HepG2 (cell line): ENCODE data around the gene RASGRF1. TPM values are rescaled to one million over a fixed set of nuclear protein-coding genes. Genes with fewer than 3 reads are reported as not detected.

Experiments
- ATAC-seq: fragments of 200-7000 bp; cut with Tn5 transposase; 3 replicates; pipeline ENCODE4 v1.9.1; 2020; ENCODE audit warnings: mild to moderate bottlenecking, moderate library complexity
- BruUV-seq: library from RNA; stranded (reverse); fragments of 400-500 nt; replicated peaks from 2 replicates; lab custom pipeline; 2021; lab: Mats Ljungman, UMichigan
- CTCF ChIA-PET: fragments of 300-600 bp; formaldehyde crosslinking; extraction: SDS; loops from one replicate; lab custom pipeline; 2021; ENCODE audit warnings: low total read pairs, inconsistent platforms, low intra/inter-chr PET ratio; lab: Yijun Ruan, JAX
- POLR2A ChIA-PET: fragments of 350-600 bp; sonication (Branson Sonifier 250); formaldehyde crosslinking; loops from one replicate; lab custom pipeline; 2020; ENCODE audit warnings: antibody characterized with exemption, inconsistent platforms; lab: Yijun Ruan, JAX
- DNase-seq: peaks from one replicate; pipeline ENCODE4 v3.0.0-alpha.2; 2015; ENCODE audit warnings: low spot score
- FAIRE-seq: peaks from 3 replicates; lab custom pipeline; 2011; peaks lifted over from hg19 to GRCh38; lab: Jason Lieb, UNC
- H2AFZ ChIP-seq: one replicate; pipeline ENCODE4 v1.6.1; 2011; ENCODE audit warnings: low read length, inconsistent platforms
- H3K27ac ChIP-seq: fragments of 300-600 bp; 3 replicates; pipeline ENCODE4 v1.8.0; 2011; ENCODE audit warnings: mixed run types, mild to moderate bottlenecking, mixed read lengths, low read length, inconsistent platforms; ENCODE audit not compliant: insufficient read depth; ENCODE audit errors: extremely low read length
- H3K27me3 ChIP-seq, 2 experiments: fragments of 200-600 bp in 1 of 2; 2 replicates in 1 of 2; 3 replicates in 1 of 2; pipeline versions ENCODE4 v1.6.0 to v1.8.0; 2011; ENCODE audit warnings: low read length in 2 of 2, mild to moderate bottlenecking in 2 of 2, moderate library complexity in 2 of 2, inconsistent platforms in 1 of 2; ENCODE audit not compliant: insufficient read depth in 2 of 2, control insufficient read depth in 1 of 2
- H3K36me3 ChIP-seq, 2 experiments: fragments of 200-600 bp in 1 of 2; replicated peaks in 1 of 2; 2 replicates in 1 of 2; 3 replicates in 1 of 2; pipeline versions ENCODE4 v1.5.1 to v1.8.0; 2011; ENCODE audit warnings: low read length in 2 of 2, inconsistent platforms in 1 of 2; ENCODE audit not compliant: insufficient read depth in 2 of 2, control insufficient read depth in 1 of 2
- H3K4me1 ChIP-seq: 2 replicates; pipeline ENCODE4 v1.5.1; 2012; ENCODE audit warnings: low read length, inconsistent platforms; ENCODE audit not compliant: insufficient read depth
- H3K4me2 ChIP-seq: 2 replicates; pipeline ENCODE4 v1.6.0; 2011; ENCODE audit warnings: low read depth, low read length, inconsistent platforms
- H3K4me3 ChIP-seq, 3 experiments: fragments of 200-600 bp in 1 of 3; sonication (generic), shearing (Covaris generic) in 1 of 3; replicated peaks in 1 of 3; 2 replicates each; pipeline ENCODE4 v1.5.1; 2011 to 2016; ENCODE audit warnings: low read length in 3 of 3, inconsistent platforms in 2 of 3, low read depth in 2 of 3, mild to moderate bottlenecking in 2 of 3, control low read depth in 1 of 3, mixed read lengths in 1 of 3; ENCODE audit not compliant: insufficient read depth in 1 of 3
- H3K79me2 ChIP-seq: one replicate; pipeline ENCODE4 v1.6.1; 2011; ENCODE audit warnings: low read length, inconsistent platforms; ENCODE audit not compliant: insufficient read depth
- H3K9ac ChIP-seq: 2 replicates; pipeline ENCODE4 v1.6.0; 2011; ENCODE audit warnings: mild to moderate bottlenecking, low read depth, low read length, inconsistent platforms; ENCODE audit not compliant: insufficient read depth
- H3K9me3 ChIP-seq: 2 replicates; pipeline ENCODE4 v1.5.1; 2012; ENCODE audit warnings: mild to moderate bottlenecking, low read length
- H4K20me1 ChIP-seq: 2 replicates; pipeline ENCODE4 v1.6.0; 2011; ENCODE audit warnings: inconsistent platforms, mild to moderate bottlenecking, low read length, moderate library complexity; ENCODE audit not compliant: insufficient read depth
- CAMTA2 ChIP-seq: sonication (generic); formaldehyde crosslinking; IDR thresholded peaks from 2 replicates; pipeline ENCODE4 v1.4.0; 2020; ENCODE audit warnings: mild to moderate bottlenecking, missing genetic modification reagents, borderline replicate concordance
- EZH2 ChIP-seq: conservative IDR thresholded peaks from 2 replicates; pipeline ENCODE4 v1.6.1; 2012; ENCODE audit warnings: mild to moderate bottlenecking, low read depth, low read length, moderate library complexity
- HDAC6 ChIP-seq: fragments of 200-600 bp; sonication (generic); IDR thresholded peaks from 2 replicates; pipeline ENCODE4 v1.7.0; 2017; ENCODE audit warnings: mild to moderate bottlenecking, antibody characterized with exemption, low read length, low read depth
- MED1 ChIP-seq: sonication (generic); formaldehyde crosslinking; IDR thresholded peaks from 2 replicates; pipeline ENCODE4 v1.4.0; 2020; ENCODE audit warnings: missing genetic modification reagents
- NR2F2 ChIP-seq: IDR thresholded peaks from 2 replicates; pipeline ENCODE4 v1.6.1; 2012; ENCODE audit warnings: low read depth, inconsistent platforms, borderline replicate concordance
- TEAD3 ChIP-seq: optimal IDR thresholded peaks from 2 replicates; pipeline ENCODE3; 2016; ENCODE audit warnings: borderline replicate concordance
- TRIM22 ChIP-seq: fragments of 450-650 bp; IDR thresholded peaks from 2 replicates; pipeline ENCODE4 v1.6.1; 2017
- WGBS: methylation state at CpG from one replicate; pipeline ENCODE4 v1.1.6; 2017; ENCODE audit warnings: low lambda C conversion rate; 5-methylcytosine and 5-hydroxymethylcytosine counted together
- in situ Hi-C: cut with HindIII; loops from 2 replicates; pipeline ENCODE4 v1.10.0; 2017; ENCODE audit warnings: low pct_unique_long_range_greater_than_20kb; ENCODE audit not compliant: extremely low pct_ligation_motif_present
- intact Hi-C: fragments of 100-400 bp; cut with micrococcal nuclease; formaldehyde crosslinking; loops from one replicate; pipeline ENCODE4 v1.10.0; 2022; ENCODE audit not compliant: unreplicated experiment
- polyA plus RNA-seq, 8 experiments: library from polyadenylated mRNA; depleted of rRNA in 3 of 8; stranded (reverse) in 7 of 8; unstranded in 1 of 8; fragments of >200 nt; fragmentation: Illumina TruSeq in 4 of 8; extraction: Trizol in 4 of 8; gene quantifications; 2 replicates each; pipeline versions ENCODE4 v1.2.1 to v1.2.3, GENCODE V29; 2011 to 2016; ENCODE audit warnings: low read depth in 4 of 8, missing spikeins in 1 of 8, mixed read lengths in 1 of 8; ENCODE audit not compliant: insufficient read depth in 1 of 8
- total RNA-seq, 5 experiments: library from RNA; depleted of rRNA; stranded (reverse); fragments of >200 nt; fragmentation: Illumina TruSeq; extraction: Trizol; gene quantifications; 2 replicates each; pipeline ENCODE4 v1.2.3, GENCODE V29; 2016; ENCODE audit warnings: low read depth in 1 of 5
- TF ChIP-seq, protein P1 (sequence below): sonication (generic); formaldehyde crosslinking; IDR thresholded peaks from 2 replicates; pipeline ENCODE4 v1.8.1; 2023; ENCODE audit warnings: missing genetic modification reagents, inconsistent platforms, borderline replicate concordance
- TF ChIP-seq, protein P2 (sequence below): sonication (generic); formaldehyde crosslinking; IDR thresholded peaks from 2 replicates; pipeline ENCODE4 v1.8.1; 2023; ENCODE audit warnings: mild to moderate bottlenecking, missing genetic modification reagents

RASGRF1 gene
- total and polyA plus RNA-seq, 2 of the 13 experiments (the other 11 are each of a cell fraction or from before 2014, with no cell fraction given): 0.55 to 3.0 TPM

- intact Hi-C loops: no loop called here
- peaks cover 10 to 40% of the 10 kb centered on the region in 2 experiments; a peak in 4 of 5 replicates for H3K36me3 ChIP-seq
- CTCF ChIA-PET: no interaction called here
These were observed 178.3 kb downstream of the RASGRF1 start for GRCh38 chr15:78912316-78912715.

GRCh38 chr15:78910271-78910670 is 180.3 kb downstream of the RASGRF1 start:
- Histone ChIP-seq H3K4me2 (no peak overlapping the region), H3K4me3 (no peak overlapping the region), H3K4me1 (peaks cover 53% of the 10 kb centered on the region), H3K9ac (no peak overlapping the region), H3K9me3 (no peaks in the 10 kb centered on the region), H3K27me3 (no peaks in the 10 kb centered on the region), H3K27ac (no peak overlapping the region), H2AFZ (no peak overlapping the region), H3K36me3 (peaks cover 10 to 54% of the 10 kb centered on the region in 2 experiments), H4K20me1 (no peaks in the 10 kb centered on the region; the same call in 1 of the 2 replicates), H3K79me2 (no peaks in the 10 kb centered on the region)
- ChIA-PET CTCF (interaction anchor here (1.2 to 1.8 kb wide), 4 partner anchors 69 to 275 kb away, joined by 8 to 15 read pairs (median 8); no protein-coding TSS in a partner anchor), POLR2A (interaction anchor here (1.8 kb wide), 1 partner anchor 84 kb away, joined by 6 read pairs; no protein-coding TSS in a partner anchor)
- no peak for DNase-seq
- 98% methylated on average over 7 of the region's 7 CpGs for WGBS
- in situ Hi-C loops (no loop called here), intact Hi-C loops (loop anchor here (1.0 kb wide), 1 partner anchor 69 kb away; no protein-coding TSS in a partner anchor)
- BruUV-seq: no TSS peak
- no peak for ATAC-seq
- TF ChIP-seq NR2F2 (no peak), EZH2 (no peak), TEAD3 (CRISPR knock-in tag) (no peak), MED1 (CRISPR knock-in tag) (no peak), TRIM22 (no peak), HDAC6 (no peak)
- TF ChIP-seq, protein P1, sequence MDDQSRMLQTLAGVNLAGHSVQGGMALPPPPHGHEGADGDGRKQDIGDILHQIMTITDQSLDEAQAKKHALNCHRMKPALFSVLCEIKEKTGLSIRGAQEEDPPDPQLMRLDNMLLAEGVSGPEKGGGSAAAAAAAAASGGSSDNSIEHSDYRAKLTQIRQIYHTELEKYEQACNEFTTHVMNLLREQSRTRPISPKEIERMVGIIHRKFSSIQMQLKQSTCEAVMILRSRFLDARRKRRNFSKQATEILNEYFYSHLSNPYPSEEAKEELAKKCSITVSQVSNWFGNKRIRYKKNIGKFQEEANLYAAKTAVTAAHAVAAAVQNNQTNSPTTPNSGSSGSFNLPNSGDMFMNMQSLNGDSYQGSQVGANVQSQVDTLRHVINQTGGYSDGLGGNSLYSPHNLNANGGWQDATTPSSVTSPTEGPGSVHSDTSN (CRISPR knock-in tag): no peak
- TF ChIP-seq, protein P2, sequence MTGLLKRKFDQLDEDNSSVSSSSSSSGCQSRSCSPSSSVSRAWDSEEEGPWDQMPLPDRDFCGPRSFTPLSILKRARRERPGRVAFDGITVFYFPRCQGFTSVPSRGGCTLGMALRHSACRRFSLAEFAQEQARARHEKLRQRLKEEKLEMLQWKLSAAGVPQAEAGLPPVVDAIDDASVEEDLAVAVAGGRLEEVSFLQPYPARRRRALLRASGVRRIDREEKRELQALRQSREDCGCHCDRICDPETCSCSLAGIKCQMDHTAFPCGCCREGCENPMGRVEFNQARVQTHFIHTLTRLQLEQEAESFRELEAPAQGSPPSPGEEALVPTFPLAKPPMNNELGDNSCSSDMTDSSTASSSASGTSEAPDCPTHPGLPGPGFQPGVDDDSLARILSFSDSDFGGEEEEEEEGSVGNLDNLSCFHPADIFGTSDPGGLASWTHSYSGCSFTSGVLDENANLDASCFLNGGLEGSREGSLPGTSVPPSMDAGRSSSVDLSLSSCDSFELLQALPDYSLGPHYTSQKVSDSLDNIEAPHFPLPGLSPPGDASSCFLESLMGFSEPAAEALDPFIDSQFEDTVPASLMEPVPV (CRISPR knock-in tag): no peak
- no peak for FAIRE-seq

More at GRCh38 chr15:78912316-78912715, 178.3 kb downstream of the RASGRF1 start:
- BruUV-seq: no TSS peak
- H3K4me1 ChIP-seq: peaks cover 57% of the 10 kb centered on the region
- FAIRE-seq (no peak), ATAC-seq (no peak), DNase-seq (no peak)
- in situ Hi-C loops: no loop called here
- no peak overlapping the region for H3K9ac ChIP-seq
- POLR2A ChIA-PET: interaction anchor here (1.0 kb wide), 1 partner anchor 67 kb away, joined by 4 read pairs; no protein-coding TSS in a partner anchor
- H3K4me2 ChIP-seq: no peak overlapping the region
- no peaks in the 10 kb centered on the region for H3K9me3 ChIP-seq
- 90% methylated on average over 2 of the region's 2 CpGs for WGBS
- no peak overlapping the region for H3K27ac ChIP-seq
- no peak overlapping the region for H3K4me3 ChIP-seq
- H2AFZ ChIP-seq: no peak overlapping the region
- TF ChIP-seq CAMTA2 (CRISPR knock-in tag): no peak
- H4K20me1 ChIP-seq: peaks cover 4% of the 10 kb centered on the region; the same call in 1 of the 2 replicates
- no peaks in the 10 kb centered on the region for H3K27me3 ChIP-seq
- H3K79me2 ChIP-seq: no peaks in the 10 kb centered on the region
